ENCODE data around the gene EYS.

EYS gene

DNA sequence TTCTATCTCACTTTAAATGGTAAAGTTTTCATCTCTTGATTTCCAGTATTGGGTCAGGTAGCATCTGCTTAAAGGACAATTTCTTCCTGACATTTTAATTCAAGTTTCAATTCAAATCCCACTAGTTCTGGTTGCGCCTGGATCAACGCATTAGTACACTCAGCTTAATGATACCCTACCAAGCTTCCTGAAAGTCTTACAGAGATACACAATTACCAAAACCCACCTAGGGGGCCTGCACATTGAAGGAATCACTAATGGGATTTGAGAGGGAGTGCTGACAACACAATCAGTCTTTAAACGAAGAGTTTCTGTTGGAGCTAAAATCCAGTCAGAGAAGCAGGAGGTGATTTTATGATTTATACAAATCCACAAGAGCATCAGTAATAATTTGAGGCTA, 1778.4 kb downstream of the EYS start:
- Histone ChIP-seq H3K27ac (ENCODE audit: low read length, poor library complexity, severe bottlenecking) (no peak overlapping the region), H2AK5ac (ENCODE audit: low read length, severe bottlenecking) (no peak overlapping the region), H3K18ac (ENCODE audit: low read depth in 1 of 2, low read length in 2 of 2) (no peak overlapping the region), H3K27me3 (ENCODE audit: control insufficient read depth in 1 of 2, insufficient read depth in 1 of 2, low read length in 2 of 2) (no peaks in the 10 kb centered on the region), H4K8ac (ENCODE audit: low read length) (no peak overlapping the region), H3K4me1 (ENCODE audit: control insufficient read depth, insufficient read depth, low read depth, low read length) (no peaks in the 10 kb centered on the region), H3K4me2 (ENCODE audit: low read length, poor library complexity, severe bottlenecking) (no peak overlapping the region), H3K9ac (ENCODE audit: low read length) (no peak overlapping the region), H4K91ac (ENCODE audit: low read length) (no peak overlapping the region), H2BK15ac (ENCODE audit: low read depth, poor library complexity, severe bottlenecking) (no peak overlapping the region), H3K14ac (ENCODE audit: low read length in 2 of 2) (no peak overlapping the region), H2BK5ac (ENCODE audit: low read depth, low read length, poor library complexity, severe bottlenecking) (no peak overlapping the region), H3K4ac (ENCODE audit: low read depth in 1 of 2, low read length in 2 of 2) (no peak overlapping the region), H3K9me3 (ENCODE audit: control insufficient read depth, low read length) (no peaks in the 10 kb centered on the region), H3K23ac (ENCODE audit: low read length in 2 of 2) (no peak overlapping the region), H3K36me3 (ENCODE audit: control insufficient read depth in 1 of 2, insufficient read depth in 2 of 2, low read depth in 1 of 2, low read length in 2 of 2) (no peaks in the 10 kb centered on the region), H2BK120ac (ENCODE audit: low read depth, low read length) (no peak overlapping the region), H2AFZ (ENCODE audit: low read depth, low read length) (no peak overlapping the region), H3K79me1 (replicated peaks; ENCODE audit: low read length, poor library complexity, severe bottlenecking) (no peaks in the 10 kb centered on the region), H3K4me3 (ENCODE audit: insufficient read depth in 1 of 2, low read depth in 1 of 2, low read length in 2 of 2) (no peak overlapping the region), H2BK12ac (ENCODE audit: low read length in 2 of 2) (no peak overlapping the region)
- no peak for DNase-seq
- 67% methylated on average over 2 of the region's 3 CpGs for WGBS

DNA sequence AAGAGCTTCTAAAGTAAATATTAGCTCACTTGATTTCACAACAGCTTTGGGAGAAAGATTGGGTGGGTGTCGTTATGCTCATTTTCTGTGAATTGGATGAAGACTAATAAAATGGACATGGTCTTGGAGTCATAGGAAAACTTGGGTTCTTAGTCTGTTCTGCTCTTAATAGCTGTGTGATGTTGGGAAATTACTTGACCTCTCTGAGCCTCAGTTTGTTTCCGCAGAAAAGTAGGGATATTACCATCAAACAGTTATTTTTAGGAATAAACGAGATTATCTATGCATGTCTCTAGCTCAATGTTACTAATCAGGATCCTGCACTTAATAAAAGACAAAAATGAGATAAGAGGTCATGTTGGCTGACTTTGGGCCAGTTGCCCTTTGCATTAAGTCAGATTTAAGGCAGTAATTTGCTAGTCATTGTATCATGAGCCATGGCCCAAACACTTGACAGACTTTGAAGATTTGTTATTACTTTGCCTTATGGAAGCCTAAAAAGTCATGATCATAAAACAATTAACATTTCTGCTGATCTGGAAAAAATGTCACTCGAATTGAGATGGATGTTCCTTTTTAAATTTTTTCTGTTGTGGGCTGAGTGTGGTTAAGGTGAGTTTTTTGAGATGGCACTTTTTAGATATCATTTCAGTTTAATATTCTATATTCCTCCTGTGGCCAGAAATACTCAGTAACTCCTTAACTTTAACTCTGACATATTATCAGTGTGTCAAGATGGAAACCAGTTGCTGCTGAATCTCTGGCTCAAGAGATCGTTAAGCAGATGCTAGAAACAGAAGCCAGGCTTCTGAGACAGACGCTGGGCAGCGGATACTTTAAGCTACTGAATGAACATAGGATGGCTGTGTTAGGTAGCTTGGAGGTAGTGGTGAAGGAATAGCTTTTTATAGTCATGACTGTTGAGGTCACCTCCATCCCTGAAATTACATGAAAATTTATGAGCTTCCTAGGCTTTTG, 1779.8 kb downstream of the EYS start:
- Histone ChIP-seq H3K4me3 (ENCODE audit: insufficient read depth in 1 of 2, low read depth in 1 of 2, low read length in 2 of 2) (no peak overlapping the region), H4K91ac (ENCODE audit: low read length) (no peak overlapping the region), H2BK120ac (ENCODE audit: low read depth, low read length) (no peak overlapping the region), H3K23ac (ENCODE audit: low read length in 2 of 2) (no peak overlapping the region), H3K79me1 (replicated peaks; ENCODE audit: low read length, poor library complexity, severe bottlenecking) (no peaks in the 10 kb centered on the region), H2AK5ac (ENCODE audit: low read length, severe bottlenecking) (no peak overlapping the region), H2BK12ac (ENCODE audit: low read length in 2 of 2) (no peak overlapping the region), H3K4ac (ENCODE audit: low read depth in 1 of 2, low read length in 2 of 2) (no peak overlapping the region), H3K9me3 (ENCODE audit: control insufficient read depth, low read length) (no peaks in the 10 kb centered on the region), H3K18ac (ENCODE audit: low read depth in 1 of 2, low read length in 2 of 2) (no peak overlapping the region), H2AFZ (ENCODE audit: low read depth, low read length) (no peak overlapping the region), H3K4me2 (ENCODE audit: low read length, poor library complexity, severe bottlenecking) (no peak overlapping the region), H4K8ac (ENCODE audit: low read length) (no peak overlapping the region), H3K36me3 (ENCODE audit: control insufficient read depth in 1 of 2, insufficient read depth in 2 of 2, low read depth in 1 of 2, low read length in 2 of 2) (no peaks in the 10 kb centered on the region), H3K4me1 (ENCODE audit: control insufficient read depth, insufficient read depth, low read depth, low read length) (no peaks in the 10 kb centered on the region), H2BK15ac (ENCODE audit: low read depth, poor library complexity, severe bottlenecking) (no peak overlapping the region), H3K9ac (ENCODE audit: low read length) (no peak overlapping the region), H3K14ac (ENCODE audit: low read length in 2 of 2) (no peak overlapping the region), H2BK5ac (ENCODE audit: low read depth, low read length, poor library complexity, severe bottlenecking) (no peak overlapping the region), H3K27me3 (ENCODE audit: control insufficient read depth in 1 of 2, insufficient read depth in 1 of 2, low read length in 2 of 2) (no peaks in the 10 kb centered on the region), H3K27ac (ENCODE audit: low read length, poor library complexity, severe bottlenecking) (no peak overlapping the region)
- DNase-seq = no peak
- WGBS = 54% methylated on average over 4 of the region's 7 CpGs

DNA sequence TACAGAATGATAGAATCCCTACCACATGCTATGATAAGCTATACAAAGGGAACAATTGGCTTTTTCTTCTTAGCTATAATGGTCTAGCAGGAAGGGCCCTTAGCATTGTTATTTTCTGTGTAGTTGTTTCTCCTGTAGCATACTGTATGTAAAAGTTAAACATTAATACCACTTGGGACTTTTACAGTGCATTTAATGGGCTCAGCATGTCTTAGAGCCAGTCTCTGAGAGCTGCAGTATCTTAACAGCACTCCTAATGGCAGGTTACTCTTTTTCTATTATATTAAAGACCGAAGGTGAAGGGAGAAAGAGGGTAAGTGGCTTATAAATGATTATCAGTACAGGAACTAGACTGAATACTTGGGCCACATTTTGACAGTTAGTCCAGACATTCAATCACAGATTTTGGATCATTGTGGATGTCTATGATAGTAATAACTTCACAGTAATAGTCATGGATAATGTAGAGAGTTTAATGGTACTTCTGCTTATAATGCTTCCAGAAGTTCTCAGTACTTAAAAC, 1780.7 kb downstream of the EYS start:
- Histone ChIP-seq H3K18ac (ENCODE audit: low read depth in 1 of 2, low read length in 2 of 2) (no peak overlapping the region), H3K79me1 (replicated peaks; ENCODE audit: low read length, poor library complexity, severe bottlenecking) (no peaks in the 10 kb centered on the region), H3K4me2 (ENCODE audit: low read length, poor library complexity, severe bottlenecking) (no peak overlapping the region), H3K23ac (ENCODE audit: low read length in 2 of 2) (no peak overlapping the region), H3K9ac (ENCODE audit: low read length) (no peak overlapping the region), H2BK5ac (ENCODE audit: low read depth, low read length, poor library complexity, severe bottlenecking) (no peak overlapping the region), H2AK5ac (ENCODE audit: low read length, severe bottlenecking) (no peak overlapping the region), H4K8ac (ENCODE audit: low read length) (no peak overlapping the region), H3K9me3 (ENCODE audit: control insufficient read depth, low read length) (no peaks in the 10 kb centered on the region), H2BK120ac (ENCODE audit: low read depth, low read length) (no peak overlapping the region), H3K4ac (ENCODE audit: low read depth in 1 of 2, low read length in 2 of 2) (no peak overlapping the region), H2BK12ac (ENCODE audit: low read length in 2 of 2) (no peak overlapping the region), H3K4me3 (ENCODE audit: insufficient read depth in 1 of 2, low read depth in 1 of 2, low read length in 2 of 2) (no peak overlapping the region), H2AFZ (ENCODE audit: low read depth, low read length) (no peak overlapping the region), H3K4me1 (ENCODE audit: control insufficient read depth, insufficient read depth, low read depth, low read length) (no peaks in the 10 kb centered on the region), H4K91ac (ENCODE audit: low read length) (no peak overlapping the region), H3K14ac (ENCODE audit: low read length in 2 of 2) (no peak overlapping the region), H2BK15ac (ENCODE audit: low read depth, poor library complexity, severe bottlenecking) (no peak overlapping the region), H3K36me3 (ENCODE audit: control insufficient read depth in 1 of 2, insufficient read depth in 2 of 2, low read depth in 1 of 2, low read length in 2 of 2) (no peaks in the 10 kb centered on the region), H3K27me3 (ENCODE audit: control insufficient read depth in 1 of 2, insufficient read depth in 1 of 2, low read length in 2 of 2) (no peaks in the 10 kb centered on the region), H3K27ac (ENCODE audit: low read length, poor library complexity, severe bottlenecking) (no peak overlapping the region)
- 83% methylated on average over 1 of the region's 1 CpG for WGBS
- no peak for DNase-seq

DNA sequence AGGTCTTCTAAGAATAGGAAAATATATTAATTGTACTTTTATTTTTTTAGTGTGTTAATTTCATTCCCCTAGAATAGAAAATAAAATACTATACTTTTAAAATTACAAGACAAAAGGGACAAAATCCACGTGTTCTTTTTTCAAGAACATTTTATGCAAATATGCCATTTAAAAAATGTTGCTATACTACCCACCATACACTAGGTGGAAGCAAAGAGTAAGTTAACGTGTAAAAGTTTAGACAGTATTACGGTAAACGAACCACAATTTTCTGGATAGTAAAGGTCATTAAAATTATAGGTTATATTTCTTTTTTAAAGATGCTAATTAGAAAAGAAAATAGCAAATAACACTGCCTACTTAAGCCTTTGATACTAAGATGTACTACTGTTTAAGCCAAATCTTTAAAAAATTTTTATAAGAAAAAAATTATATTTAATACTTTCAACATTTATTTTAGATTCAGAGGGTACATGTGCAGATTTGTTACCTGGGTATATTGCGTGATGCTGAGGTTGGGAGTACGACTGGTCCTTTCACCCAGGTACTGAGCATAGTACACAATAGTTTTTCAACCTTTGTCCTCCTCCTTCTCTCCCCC, 1783.8 kb downstream of the EYS start:
- Histone ChIP-seq H2BK15ac (ENCODE audit: low read depth, poor library complexity, severe bottlenecking) (no peak overlapping the region), H4K8ac (ENCODE audit: low read length) (no peak overlapping the region), H2AFZ (ENCODE audit: low read depth, low read length) (no peak overlapping the region), H2BK5ac (ENCODE audit: low read depth, low read length, poor library complexity, severe bottlenecking) (no peak overlapping the region), H3K4ac (ENCODE audit: low read depth in 1 of 2, low read length in 2 of 2) (no peak overlapping the region), H3K14ac (ENCODE audit: low read length in 2 of 2) (no peak overlapping the region), H3K27me3 (ENCODE audit: control insufficient read depth in 1 of 2, insufficient read depth in 1 of 2, low read length in 2 of 2) (no peaks in the 10 kb centered on the region), H2BK120ac (ENCODE audit: low read depth, low read length) (no peak overlapping the region), H3K4me1 (ENCODE audit: control insufficient read depth, insufficient read depth, low read depth, low read length) (no peaks in the 10 kb centered on the region), H3K9me3 (ENCODE audit: control insufficient read depth, low read length) (no peaks in the 10 kb centered on the region), H3K27ac (ENCODE audit: low read length, poor library complexity, severe bottlenecking) (no peak overlapping the region), H2BK12ac (ENCODE audit: low read length in 2 of 2) (no peak overlapping the region), H3K23ac (ENCODE audit: low read length in 2 of 2) (no peak overlapping the region), H2AK5ac (ENCODE audit: low read length, severe bottlenecking) (no peak overlapping the region), H3K18ac (ENCODE audit: low read depth in 1 of 2, low read length in 2 of 2) (no peak overlapping the region), H4K91ac (ENCODE audit: low read length) (no peak overlapping the region), H3K79me1 (replicated peaks; ENCODE audit: low read length, poor library complexity, severe bottlenecking) (no peaks in the 10 kb centered on the region), H3K9ac (ENCODE audit: low read length) (no peak overlapping the region), H3K4me2 (ENCODE audit: low read length, poor library complexity, severe bottlenecking) (no peak overlapping the region), H3K36me3 (ENCODE audit: control insufficient read depth in 1 of 2, insufficient read depth in 2 of 2, low read depth in 1 of 2, low read length in 2 of 2) (no peaks in the 10 kb centered on the region), H3K4me3 (ENCODE audit: insufficient read depth in 1 of 2, low read depth in 1 of 2, low read length in 2 of 2) (no peak overlapping the region)
- WGBS = 38% methylated on average over 2 of the region's 6 CpGs
- DNase-seq = peak; percentile 49

Measured in mesenchymal stem cell (in vitro differentiated cells and primary cell).